Anterior cingulate cortex (tissue), 58 donors: ENCODE measurements around the gene GALNT1.

Experiments
- DNase-seq, 58 donors: peaks; one replicate each; lab custom pipeline; 2025; lab: John Stamatoyannopoulos, UW

GALNT1 gene

GRCh38 chr18:35581898-35582641 is 530 bp downstream of the GALNT1 start:
- DNase-seq = peak in 10 of 58 donors; percentile 4 to 34 (median 8)

GRCh38 chr18:35582899-35583558 is 1.5 kb downstream of the GALNT1 start:
- peak in 1 of 58 donors; percentile 2 for DNase-seq

GRCh38 chr18:35584735-35585134 is 3.2 kb downstream of the GALNT1 start:
- DNase-seq = no peak

GRCh38 chr18:35585608-35586007 is 4.1 kb downstream of the GALNT1 start:
- no peak for DNase-seq

GRCh38 chr18:35588122-35588521 is 6.6 kb downstream of the GALNT1 start:
- no peak for DNase-seq

- DNase-seq = no peak
Measured at GRCh38 chr18:35588995-35589394, 7.5 kb downstream of the GALNT1 start.

GRCh38 chr18:35589546-35589945 is 8.0 kb downstream of the GALNT1 start:
- DNase-seq = no peak

GRCh38 chr18:35590935-35591334 is 9.4 kb downstream of the GALNT1 start:
- DNase-seq = no peak

- DNase-seq = no peak
Measured at GRCh38 chr18:35592298-35592697, 10.8 kb downstream of the GALNT1 start.

- DNase-seq = no peak
Measured at GRCh38 chr18:35593859-35594258, 12.3 kb downstream of the GALNT1 start.

GRCh38 chr18:35597758-35598157 is 16.2 kb downstream of the GALNT1 start:
- DNase-seq = no peak

- DNase-seq = no peak
Measured at GRCh38 chr18:35602193-35602820, 20.8 kb downstream of the GALNT1 start.

- no peak for DNase-seq
Measured at GRCh38 chr18:35603008-35603407, 21.5 kb downstream of the GALNT1 start.

GRCh38 chr18:35603528-35603927 is 22.0 kb downstream of the GALNT1 start:
- no peak for DNase-seq

- DNase-seq = no peak
Measured at GRCh38 chr18:35604369-35604768, 22.8 kb downstream of the GALNT1 start.

- no peak for DNase-seq
Measured at GRCh38 chr18:35605686-35606417, 24.3 kb downstream of the GALNT1 start.

GRCh38 chr18:35609236-35609635 is 27.7 kb downstream of the GALNT1 start:
- no peak for DNase-seq

- DNase-seq = no peak
Measured at GRCh38 chr18:35610089-35610488, 28.5 kb downstream of the GALNT1 start.

GRCh38 chr18:35610724-35611123 is 29.2 kb downstream of the GALNT1 start:
- no peak for DNase-seq

GRCh38 chr18:35611518-35611917 is 30.0 kb downstream of the GALNT1 start:
- peak in 2 of 58 donors; percentile 2 to 4 for DNase-seq

GRCh38 chr18:35616074-35616473 is 34.5 kb downstream of the GALNT1 start:
- DNase-seq = no peak
